Right forelimb (tissue), 1 donor: ENCODE results near the gene PRR16.

Experiments used
- DNase-seq: peaks from one replicate; pipeline ENCODE4 v3.0.0-alpha.2; 2018

Gene PRR16

DNA sequence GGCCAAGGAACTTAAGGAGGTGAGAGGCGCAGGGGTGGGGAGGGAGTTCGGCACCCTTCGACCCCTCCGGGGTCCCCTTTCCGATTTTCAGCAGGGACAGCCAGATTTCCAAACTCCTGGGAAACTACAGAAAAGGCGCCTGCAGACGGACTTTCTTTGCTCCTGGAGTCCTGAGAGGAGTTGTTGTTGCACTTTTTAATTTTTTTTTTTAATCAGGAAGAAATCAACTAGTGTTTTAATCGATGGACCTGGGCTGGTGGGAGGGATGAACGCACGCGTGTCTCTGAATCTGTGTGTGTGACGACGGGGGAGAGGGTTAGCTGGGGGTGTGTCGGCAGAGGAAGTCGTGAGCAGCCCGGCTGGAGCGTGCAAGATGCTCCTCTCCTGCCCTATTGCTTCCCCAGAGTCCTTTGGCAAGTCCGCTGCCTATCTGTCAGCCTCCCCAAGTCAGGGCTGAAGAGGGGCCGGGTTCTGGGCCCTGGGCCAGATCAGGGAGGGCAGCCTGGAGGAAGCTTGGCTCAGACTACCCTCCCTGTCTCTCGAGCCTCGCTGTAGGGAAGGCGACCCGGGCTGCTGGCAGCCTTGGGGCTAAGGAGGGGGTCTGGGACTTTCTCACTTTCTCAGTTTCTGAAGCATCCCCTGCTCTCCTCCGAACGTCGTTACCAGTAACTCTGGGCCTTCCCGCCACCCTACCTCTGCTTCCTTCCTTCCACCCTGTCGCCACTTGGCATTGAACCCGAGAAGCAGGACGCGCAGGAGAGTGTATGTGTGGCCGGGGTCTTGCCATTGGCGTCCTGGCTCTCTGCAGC is 731 bp downstream of the PRR16 start:
- DNase-seq: peak; percentile 68

DNA sequence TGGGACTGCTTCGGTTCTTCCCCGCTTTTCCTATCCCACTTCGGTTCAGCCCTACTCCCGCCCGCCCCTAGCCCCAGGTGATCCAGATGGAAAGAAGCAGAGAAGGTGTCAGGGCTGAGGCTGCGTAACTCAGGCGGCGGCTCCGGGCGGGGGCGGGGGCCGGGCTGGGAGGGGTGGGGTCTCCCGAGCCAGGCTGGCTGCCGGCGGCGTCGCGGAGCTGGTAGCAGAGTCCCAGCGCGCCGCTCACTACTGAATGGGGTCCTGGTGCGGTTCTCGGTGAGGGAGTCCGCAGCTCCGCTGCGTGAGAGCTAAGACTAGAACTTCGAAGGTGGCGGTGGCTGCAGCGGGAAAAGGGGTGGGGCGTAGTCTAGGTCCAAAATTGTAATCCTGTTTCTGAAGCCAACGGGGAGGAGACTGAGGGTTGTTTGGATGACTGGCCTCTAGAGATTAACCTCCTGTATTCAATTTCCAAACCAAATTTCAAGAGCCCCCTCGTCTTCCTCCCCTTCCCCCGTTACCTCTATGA is 1.4 kb downstream of the PRR16 start:
- no peak for DNase-seq

DNA sequence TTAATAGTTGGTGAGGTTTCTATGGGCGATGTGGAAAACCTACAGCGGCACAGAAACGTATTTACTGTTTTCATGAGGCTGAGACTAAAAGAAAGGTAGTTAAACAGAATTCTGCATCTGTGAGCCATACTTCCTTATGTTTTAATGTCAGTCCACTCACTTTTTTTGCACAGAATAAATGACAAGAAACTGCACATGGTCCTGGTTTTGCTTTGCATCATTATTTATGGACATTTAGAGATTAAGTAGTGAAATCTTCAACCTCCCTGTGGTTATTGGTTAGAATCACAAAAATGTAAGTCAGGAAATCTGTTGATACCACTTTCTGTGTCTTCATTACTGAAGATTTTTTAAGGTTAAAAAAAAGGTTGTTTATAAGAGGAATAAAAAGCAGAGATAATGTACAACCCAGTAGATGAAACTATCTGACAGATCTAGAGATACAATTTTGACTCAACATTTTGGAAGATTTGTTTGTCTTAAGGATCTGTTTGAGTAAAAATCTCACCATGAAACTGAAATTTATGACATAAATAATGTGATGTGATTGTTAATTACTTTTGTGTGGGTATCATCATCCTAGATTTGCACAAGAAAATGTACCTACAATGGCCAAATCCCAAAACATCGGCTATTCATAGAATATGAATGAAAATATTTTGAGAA is 2.4 kb downstream of the PRR16 start:
- no peak for DNase-seq

DNA sequence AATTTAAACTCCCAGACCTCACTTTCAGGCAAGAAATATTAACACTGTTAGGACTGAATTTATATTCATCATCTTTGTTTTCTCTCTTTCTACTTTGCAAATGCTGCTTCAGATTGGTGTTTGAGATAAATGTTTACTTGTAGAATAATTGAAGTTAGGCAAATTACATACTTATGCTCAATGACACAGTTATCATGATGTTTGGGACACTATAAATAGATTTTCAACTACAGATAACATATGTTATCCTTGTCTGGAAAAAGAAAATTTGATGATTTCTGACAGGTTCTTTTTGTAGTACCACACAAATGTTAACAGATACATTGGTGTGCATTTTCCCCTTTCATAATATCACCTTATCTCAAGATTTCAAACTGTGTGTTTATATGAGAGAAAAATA is 7.9 kb downstream of the PRR16 start:
- DNase-seq: no peak

DNA sequence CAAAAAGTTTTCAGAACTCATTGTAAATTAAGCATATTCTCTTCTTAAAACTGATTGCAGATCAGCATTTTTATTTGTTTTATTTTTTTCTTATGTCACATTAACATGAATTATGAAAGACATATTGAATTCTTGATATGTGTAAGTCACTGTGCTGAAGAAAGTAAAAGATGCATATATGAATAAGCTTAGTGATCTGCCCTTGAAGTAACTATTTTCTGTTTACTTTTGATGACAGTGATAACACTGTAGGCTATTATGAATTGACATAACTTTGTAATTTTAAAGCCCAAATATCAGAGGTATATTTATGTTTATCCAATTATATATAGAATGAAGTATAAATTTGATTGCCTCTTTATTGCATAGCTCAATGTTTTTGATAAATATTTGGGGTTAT is 8.8 kb downstream of the PRR16 start:
- DNase-seq: no peak

DNA sequence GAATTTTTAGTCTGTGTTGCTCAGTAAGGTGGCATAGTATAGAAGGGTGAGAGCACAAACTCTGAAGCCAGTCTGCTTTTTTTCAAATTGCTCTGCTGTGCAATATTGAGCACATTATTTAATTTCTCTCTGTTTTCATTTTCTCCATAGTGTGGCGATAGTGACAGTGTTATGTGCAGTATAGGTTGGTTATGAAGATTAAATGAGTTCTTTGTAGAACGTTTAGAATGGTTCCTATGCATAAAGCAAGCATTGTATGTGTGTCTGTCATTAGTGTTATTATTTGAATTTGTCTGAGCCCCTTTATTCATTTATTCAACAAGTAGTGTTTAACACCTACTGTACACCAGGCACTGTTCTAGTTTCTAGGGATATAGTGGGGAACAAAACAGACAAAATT is 9.2 kb downstream of the PRR16 start:
- DNase-seq: no peak

DNA sequence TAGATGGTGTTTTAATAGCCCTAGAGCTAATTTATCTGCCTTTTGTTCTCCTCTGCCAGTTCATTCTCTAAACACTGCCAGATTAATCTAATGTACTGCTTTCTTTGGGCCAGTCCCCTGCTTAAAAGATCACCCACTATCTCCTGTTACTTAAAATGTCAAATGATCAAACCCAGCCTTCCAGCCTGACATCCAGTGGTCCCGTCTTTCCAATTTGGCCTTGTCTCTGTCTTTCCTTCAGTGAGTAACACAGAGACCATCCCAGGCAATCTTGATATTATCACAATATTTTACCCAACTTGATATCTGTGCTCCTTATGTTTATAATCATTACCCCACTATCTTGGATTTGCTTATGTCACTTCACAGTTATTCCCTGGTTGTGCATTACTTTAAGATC is 12.0 kb downstream of the PRR16 start:
- DNase-seq: no peak

DNA sequence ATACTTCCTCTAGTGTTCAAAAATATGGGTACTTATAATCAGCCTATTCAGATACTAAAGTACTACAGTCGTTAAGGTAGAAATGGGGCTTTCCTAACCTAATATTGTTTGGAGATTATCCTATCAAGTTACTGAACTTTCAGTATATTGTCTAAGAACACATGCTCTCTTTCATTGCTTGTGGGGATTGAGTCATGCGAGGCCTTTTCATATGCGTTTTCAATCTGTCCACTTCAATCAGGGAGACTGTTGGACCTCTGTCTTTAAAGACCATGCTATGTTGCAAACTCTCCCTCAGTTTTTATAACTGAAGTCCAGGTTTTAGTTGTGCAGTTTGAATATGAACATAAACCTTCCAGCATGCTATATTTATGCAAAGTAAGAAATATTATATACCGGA is 15.0 kb downstream of the PRR16 start:
- DNase-seq: no peak

DNA sequence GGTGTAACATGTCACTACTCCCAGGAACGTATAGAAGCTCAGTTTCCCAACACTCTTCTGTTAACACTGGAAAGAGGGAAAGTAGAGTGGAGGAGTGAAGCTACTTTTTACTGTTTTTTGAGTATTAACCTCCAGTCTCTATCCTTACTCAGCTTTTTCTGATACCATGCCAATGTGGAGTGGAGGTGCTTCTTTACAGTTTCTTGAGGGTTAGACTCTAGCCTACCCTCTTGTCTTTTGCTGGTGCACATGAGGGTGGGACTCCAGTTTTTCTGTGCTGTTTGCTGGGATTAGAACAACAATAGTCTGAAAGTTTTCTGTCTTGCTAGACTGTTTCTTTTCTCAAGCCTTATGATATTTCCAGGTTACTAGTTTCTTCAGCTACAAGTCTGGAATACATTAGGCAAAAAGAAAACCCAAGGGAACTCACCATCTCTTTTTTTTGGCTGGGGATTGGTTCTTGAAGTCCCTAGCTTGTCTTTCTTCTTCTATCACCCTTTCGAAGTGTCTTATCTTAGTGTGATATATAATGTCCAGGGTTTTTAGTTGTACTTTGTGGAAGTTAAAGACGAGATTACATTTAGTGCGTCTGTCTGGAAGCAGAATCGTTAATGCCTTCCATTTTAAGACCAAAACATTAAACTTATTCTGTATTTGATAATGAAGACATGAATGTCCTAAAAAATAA is 35.9 kb downstream of the PRR16 start:
- DNase-seq: no peak

DNA sequence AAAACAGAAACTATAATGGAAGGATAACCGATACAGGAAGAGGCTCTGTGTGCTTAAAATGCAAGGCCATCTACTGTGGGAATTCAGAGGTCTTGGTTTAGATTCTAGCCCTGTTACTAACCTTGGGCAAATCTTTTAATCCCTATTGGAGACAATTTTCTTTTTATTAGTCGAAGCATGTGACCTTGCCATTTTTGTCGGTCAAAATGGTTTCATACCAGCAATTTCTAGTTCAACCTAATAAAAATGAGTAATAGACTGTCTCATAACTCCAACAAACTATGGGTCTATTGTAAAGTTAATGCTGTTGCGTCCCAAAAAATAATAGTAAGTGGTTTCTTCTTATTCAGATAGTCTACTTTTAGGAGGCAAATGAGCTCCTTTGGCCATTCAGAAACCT is 38.4 kb downstream of the PRR16 start:
- no peak for DNase-seq

DNA sequence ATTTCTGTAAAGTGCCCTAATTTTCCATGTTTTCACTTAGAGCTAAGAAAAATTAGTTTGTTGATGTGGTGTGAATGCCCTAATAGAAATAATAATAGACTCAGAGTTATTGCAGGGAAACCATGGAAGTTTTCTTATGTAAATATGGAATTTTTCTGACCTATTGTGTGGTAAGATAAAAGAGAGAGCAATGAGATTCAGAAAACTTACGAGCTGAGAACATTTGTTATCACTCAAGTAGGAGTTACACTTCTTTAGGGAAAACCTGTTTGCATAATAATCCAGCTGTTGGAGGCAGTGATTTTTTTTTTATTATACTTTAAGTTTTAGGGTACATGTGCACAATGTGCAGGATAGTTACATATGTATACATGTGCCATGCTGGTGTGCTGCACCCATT is 39.2 kb downstream of the PRR16 start:
- DNase-seq: no peak

DNA sequence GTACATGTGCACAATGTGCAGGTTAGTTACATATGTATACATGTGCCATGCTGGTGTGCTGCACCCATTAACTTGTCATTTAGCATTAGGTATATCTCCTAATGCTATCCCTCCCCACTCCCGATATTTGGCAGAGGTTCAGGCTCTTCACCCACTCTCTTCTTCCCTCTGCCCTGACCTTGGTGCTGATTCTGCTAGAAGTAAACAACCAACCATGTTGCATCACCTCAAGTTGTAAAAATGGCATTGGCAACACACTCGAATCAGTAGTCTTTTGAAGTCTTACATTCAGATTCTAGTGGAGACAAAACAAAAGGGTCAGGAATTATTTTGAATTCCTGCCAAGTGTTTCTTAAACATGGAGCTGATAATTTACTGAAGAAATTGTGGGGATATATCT is 40.0 kb downstream of the PRR16 start:
- no peak for DNase-seq

DNA sequence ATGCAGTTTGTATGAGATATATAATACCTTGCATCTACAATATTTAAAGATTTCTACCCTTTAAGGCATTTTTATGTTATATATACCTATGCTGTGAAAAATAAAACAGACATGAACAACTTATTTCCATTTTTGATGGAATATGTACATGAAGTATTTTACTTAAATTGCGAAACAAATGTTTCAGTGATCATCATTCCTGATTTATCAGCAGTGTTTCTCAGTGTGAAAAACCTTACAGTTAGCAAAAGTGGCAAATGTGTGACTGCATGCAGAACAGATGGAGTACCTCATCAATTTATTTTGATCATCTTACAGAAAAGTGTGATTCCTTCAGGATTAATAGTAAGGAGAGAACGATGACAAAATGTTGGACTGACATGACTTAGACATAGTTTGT is 43.1 kb downstream of the PRR16 start:
- DNase-seq: no peak

DNA sequence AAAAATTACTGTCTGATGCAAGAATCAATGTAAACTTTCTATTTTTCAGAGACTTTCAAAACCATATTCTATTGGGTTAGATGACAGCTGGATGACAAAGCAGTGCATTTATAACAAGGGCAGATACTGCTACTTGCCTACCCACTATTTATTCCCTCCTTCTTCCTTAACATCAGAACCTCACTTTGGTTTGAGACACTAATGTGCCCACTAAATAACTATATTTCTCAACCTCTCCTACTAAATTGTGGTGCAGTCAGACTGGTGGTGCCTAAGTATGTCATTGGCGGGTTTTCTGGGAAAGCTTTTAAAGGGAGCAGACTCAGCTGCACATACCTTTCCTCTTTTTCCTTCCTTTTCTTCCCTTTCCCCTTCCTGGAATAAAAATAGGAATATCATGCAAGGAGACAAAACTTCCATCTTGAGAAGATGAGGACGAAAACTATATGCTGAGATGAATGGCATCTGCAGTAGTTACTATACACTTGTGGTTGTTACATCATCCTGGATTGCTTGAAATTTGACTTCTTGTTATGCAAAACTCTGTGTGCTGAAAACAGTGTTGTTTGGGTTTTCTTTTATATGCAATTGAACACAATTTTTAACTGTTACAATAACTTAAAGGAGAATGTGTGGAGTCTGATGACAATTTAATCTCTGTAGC is 43.8 kb downstream of the PRR16 start:
- no peak for DNase-seq

DNA sequence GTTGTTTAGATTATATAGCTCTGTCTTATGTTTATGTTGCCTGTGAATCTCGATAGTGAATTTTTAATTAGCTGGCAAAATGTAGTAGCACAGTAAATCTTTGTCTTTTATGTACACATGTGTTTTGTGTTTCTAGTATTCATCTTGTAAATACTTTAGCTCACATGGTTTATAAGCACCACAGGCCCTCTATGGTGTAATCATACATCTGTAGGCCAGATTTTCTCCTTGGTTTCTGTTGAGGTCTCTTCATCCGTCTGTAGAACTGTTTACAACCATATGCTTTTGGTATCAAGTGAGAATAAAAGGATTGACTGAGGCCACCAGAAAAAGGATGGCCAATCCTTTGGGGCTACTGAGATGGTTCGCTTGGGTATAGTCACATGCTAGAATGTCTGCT is 45.0 kb downstream of the PRR16 start:
- DNase-seq: no peak

DNA sequence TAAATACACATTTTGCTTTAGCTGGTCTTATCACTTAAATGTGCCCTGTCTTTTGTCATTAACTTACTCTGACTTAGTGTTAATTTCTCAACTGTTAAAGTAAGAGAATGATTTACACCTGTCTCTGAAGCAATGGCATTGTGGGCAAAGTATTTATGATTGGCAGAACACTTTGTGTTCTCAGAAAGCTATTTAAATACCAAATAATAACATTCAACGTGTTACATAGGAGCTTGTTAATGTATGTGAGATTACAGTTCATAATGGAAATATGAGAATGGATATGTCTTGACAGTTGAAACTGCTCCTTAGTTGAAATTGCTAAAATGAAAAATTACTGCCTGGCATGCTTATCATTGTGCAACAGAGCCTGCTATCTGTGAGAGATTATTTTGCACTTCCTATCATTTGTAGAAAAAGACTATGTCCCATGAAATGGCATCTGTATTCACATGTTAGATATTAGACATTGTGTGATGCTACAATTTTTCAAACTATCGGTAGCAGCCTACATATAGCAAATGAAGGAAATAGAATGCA is 46.1 kb downstream of the PRR16 start:
- DNase-seq: no peak

DNA sequence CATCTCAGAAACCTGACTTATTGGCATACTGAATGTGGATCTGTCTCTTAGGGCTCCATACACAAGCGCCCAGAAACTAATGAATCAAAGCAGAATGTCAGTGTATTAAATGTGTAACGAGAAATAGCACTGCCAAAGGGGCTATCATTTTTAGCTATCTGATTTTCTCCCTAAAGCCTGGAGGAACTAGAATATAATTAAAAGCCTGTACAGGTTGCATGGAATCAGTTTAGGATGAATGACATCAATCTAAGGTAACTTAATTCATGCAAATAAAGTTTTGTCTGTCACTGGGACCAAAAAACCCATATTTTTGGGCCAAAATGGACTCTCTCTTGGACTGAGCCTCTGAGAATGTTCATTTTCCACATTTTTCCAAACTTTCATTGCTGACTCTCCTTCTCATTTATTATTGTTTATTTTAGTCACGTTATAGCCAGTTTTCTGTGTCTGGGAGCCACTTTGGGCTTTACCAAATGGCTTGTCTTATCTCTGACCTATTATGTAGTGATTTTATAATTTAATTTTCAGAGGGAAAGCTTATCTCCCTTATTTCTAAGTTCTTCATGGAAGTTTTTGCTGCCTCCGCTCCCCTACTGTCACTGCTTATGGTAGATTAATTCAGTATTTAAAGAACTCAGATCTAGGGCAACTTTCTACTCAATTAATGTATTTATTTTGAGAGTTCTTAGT is 47.0 kb downstream of the PRR16 start:
- no peak for DNase-seq

DNA sequence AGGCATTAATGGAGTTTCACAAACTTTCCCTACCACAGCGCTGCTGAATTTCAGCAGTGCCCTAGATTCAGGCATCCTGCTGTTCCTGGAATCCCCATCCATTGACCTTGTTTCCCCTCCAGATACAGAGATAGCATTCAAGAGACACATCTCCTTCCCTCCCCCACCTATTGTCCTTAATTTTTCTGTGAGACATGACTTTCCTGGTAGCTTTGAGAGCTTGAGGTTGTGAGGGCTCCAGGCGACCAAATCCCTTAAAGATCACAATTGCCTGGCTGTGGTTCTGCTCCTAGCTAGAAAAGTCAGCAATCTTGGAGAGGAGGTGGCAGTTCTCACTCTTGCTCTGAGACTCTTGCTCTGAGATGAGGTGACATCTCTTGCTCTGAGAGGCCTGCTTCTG is 48.0 kb downstream of the PRR16 start:
- DNase-seq: no peak

DNA sequence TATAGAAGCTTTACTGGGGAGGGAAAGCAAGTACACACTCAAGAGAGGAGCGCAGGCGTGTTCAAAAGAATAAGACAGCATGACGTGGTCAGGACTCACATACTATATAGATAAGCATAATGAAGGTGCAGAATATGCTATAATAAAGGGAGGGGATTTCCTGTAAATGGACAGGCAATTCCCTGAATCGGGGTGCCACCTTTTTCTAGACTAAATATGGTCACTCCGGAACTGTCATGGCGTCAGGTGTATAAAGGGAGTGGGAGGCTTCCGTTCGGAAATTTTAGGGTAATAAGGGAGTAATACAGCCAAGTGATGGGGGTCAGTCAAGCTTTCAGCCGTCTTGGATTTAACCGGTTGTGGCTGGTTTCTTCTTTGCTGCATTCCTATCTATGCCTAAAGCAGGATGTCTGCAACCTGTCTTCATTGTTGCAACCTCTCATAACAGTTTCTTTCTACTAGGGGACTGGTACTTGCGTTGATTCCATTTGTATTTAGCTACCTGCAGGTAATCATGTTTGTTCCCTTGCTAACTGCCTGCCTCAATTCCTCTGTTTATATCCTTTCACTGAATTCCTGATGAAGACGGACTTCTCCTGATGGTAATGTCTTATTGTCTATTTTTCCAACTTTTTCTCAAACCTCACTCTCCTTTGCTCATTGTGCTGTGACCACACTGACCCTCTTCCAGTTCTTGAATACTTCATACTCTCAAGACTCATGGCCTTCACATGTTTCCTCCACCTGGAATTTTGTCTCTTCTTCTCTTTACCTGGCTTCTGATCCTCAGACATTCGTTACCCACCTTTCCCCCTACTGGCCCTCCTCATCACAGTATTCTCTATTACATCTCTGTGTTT is 48.9 kb downstream of the PRR16 start:
- DNase-seq: no peak

DNA sequence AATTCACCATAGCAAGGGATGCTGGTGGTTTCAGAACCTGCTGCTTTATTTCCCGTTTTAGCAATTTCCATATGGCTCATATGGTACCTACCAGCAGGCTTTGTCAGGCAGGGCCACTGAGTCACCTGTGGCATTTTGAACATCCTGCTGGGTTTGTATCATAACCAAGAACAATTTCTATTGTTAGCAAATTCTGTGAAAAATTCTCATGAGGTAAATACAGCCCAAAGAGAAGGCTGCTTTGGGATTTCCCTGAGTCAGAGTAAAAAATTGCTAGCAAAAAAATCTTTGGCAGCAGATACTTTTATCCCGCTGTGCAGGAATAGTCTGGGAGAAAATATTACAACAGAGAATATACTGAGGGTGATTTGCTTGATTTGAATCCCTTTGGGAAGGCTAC is 52.7 kb downstream of the PRR16 start:
- no peak for DNase-seq

DNA sequence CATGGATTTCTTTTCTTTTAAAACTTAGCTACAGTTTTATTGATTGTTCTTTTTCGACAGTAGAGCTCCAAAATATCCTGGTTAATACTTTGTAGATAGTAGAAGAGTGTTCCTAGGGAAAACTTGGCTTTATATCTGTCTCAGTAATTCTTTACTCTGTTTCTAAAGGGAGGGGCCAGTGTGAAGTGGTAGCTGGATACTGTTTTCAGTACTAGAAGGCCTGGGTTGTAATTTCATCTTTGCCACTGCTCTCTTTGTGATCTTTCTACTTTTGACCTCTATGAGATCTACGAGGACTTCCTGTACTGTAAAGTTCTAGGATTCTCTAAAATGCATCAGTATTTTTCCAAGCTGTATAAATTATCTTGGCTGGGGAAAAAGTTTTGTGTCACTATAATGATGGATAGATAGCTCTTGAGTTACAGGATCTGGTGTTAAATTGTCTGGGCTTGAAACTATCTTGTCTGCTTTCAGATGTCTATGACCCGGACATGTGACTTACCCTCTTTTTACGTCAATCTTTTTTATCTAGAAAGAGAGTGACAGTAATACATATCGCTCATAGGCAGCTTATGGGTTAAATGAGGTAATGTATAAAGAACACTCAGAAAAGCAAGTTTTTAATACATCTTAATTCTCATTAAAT is 53.6 kb downstream of the PRR16 start:
- DNase-seq: no peak
